ENCODE data around the gene NELL1.

- no peak for TF ChIP-seq CTCF (IDR thresholded peaks at IDR 0.05)
- TF ChIP-seq POLR2A (IDR thresholded peaks at IDR 0.05): no peak
Observed at GRCh38 chr11:21514316-21514715, 844.9 kb downstream of the NELL1 start.

Measured in adrenal gland (tissue), 5 donors.